Liver (tissue), 9 donors: Measurements from ENCODE around the gene ABCA4. TPM values are rescaled to one million over a fixed set of nuclear protein-coding genes. Genes with fewer than 3 reads are reported as not detected.

ENCODE experiments used
- DNase-seq: peaks from one replicate; pipeline ENCODE4 v3.0.0-alpha.2; 2017; ENCODE audit warnings: low spot score
- H3K27ac ChIP-seq, 2 donors: one replicate each; pipeline ENCODE4 v1.7.0; 2013; ENCODE audit warnings: inconsistent platforms in 2 of 2, low read length in 2 of 2, control low read depth in 1 of 2, low read depth in 1 of 2, mild to moderate bottlenecking in 1 of 2
- H3K27me3 ChIP-seq, 4 donors: one replicate each; pipeline versions ENCODE4 v1.6.1 to v1.7.0; 2013; ENCODE audit warnings: low read length in 3 of 4, inconsistent platforms in 1 of 4, mild to moderate bottlenecking in 1 of 4, moderate library complexity in 1 of 4; ENCODE audit not compliant: control insufficient read depth in 4 of 4, insufficient read depth in 4 of 4
- H3K36me3 ChIP-seq, 4 donors: one replicate each; pipeline versions ENCODE4 v1.6.1 to v1.7.0; 2013; ENCODE audit warnings: low read length in 3 of 4, mild to moderate bottlenecking in 3 of 4, low read depth in 1 of 4, moderate library complexity in 1 of 4; ENCODE audit not compliant: control insufficient read depth in 4 of 4, insufficient read depth in 3 of 4
- H3K4me1 ChIP-seq, 4 donors: one replicate each; pipeline versions ENCODE4 v1.6.1 to v1.7.0; 2013; ENCODE audit warnings: low read length in 3 of 4, mild to moderate bottlenecking in 3 of 4, moderate library complexity in 1 of 4; ENCODE audit not compliant: control insufficient read depth in 4 of 4, insufficient read depth in 4 of 4
- H3K4me3 ChIP-seq, 3 donors: one replicate each; pipeline versions ENCODE4 v1.6.1 to v1.7.0; 2013; ENCODE audit warnings: low read length in 3 of 3, control low read depth in 1 of 3, low read depth in 1 of 3, mild to moderate bottlenecking in 1 of 3
- H3K9ac ChIP-seq, 2 donors: one replicate each; pipeline ENCODE4 v1.7.0; 2013; ENCODE audit warnings: low read length in 2 of 2, mild to moderate bottlenecking in 2 of 2, moderate library complexity in 2 of 2, control low read depth in 1 of 2, low read depth in 1 of 2
- H3K9me3 ChIP-seq, 4 donors: one replicate each; pipeline versions ENCODE4 v1.6.1 to v1.7.0; 2013; ENCODE audit warnings: low read length in 3 of 4; ENCODE audit not compliant: control insufficient read depth in 4 of 4
- EGR1 ChIP-seq, 2 donors: IDR thresholded peaks; 2 replicates each; pipeline ENCODE4 v1.6.1; 2016 to 2018; ENCODE audit warnings: antibody characterized with exemption in 2 of 2, low read depth in 2 of 2
- FOXA1 ChIP-seq: IDR thresholded peaks from 2 replicates; pipeline ENCODE4 v1.6.1; 2016; ENCODE audit warnings: antibody characterized with exemption
- FOXA2 ChIP-seq: IDR thresholded peaks from 2 replicates; pipeline ENCODE4 v1.6.1; 2016; ENCODE audit warnings: antibody characterized with exemption
- GABPA ChIP-seq, 2 donors: IDR thresholded peaks in 1 of 2; conservative IDR thresholded peaks in 1 of 2; 2 replicates each; pipeline ENCODE4 v1.6.1; 2016; ENCODE audit warnings: antibody characterized with exemption in 2 of 2, mild to moderate bottlenecking in 1 of 2, moderate library complexity in 1 of 2
- HNF4A ChIP-seq, 2 donors: conservative IDR thresholded peaks; 2 replicates each; pipeline ENCODE4 v1.6.1; 2016; ENCODE audit warnings: antibody characterized with exemption in 2 of 2, mild to moderate bottlenecking in 2 of 2
- HNF4G ChIP-seq: IDR thresholded peaks from 2 replicates; pipeline ENCODE4 v1.6.1; 2016; ENCODE audit warnings: antibody characterized with exemption
- JUND ChIP-seq, 2 donors: IDR thresholded peaks; 2 replicates each; pipeline ENCODE4 v1.6.1; 2016; ENCODE audit warnings: antibody characterized with exemption in 2 of 2
- NR2F2 ChIP-seq: IDR thresholded peaks from 2 replicates; pipeline ENCODE4 v1.6.1; 2016; ENCODE audit warnings: antibody characterized with exemption
- RAD21 ChIP-seq, 2 donors: IDR thresholded peaks; 2 replicates each; pipeline ENCODE4 v1.6.1; 2016; ENCODE audit warnings: antibody characterized with exemption in 2 of 2, mild to moderate bottlenecking in 2 of 2
- RXRA ChIP-seq, 2 donors: IDR thresholded peaks; 2 replicates each; pipeline ENCODE4 v1.6.1; 2017 to 2018; ENCODE audit warnings: antibody characterized with exemption in 2 of 2, mild to moderate bottlenecking in 1 of 2
- SP1 ChIP-seq: IDR thresholded peaks from 2 replicates; pipeline ENCODE4 v1.6.1; 2018; ENCODE audit warnings: antibody characterized with exemption, mild to moderate bottlenecking
- TAF1 ChIP-seq: conservative IDR thresholded peaks from 2 replicates; pipeline ENCODE4 v1.6.1; 2016; ENCODE audit warnings: antibody characterized with exemption, mild to moderate bottlenecking
- YY1 ChIP-seq: IDR thresholded peaks from 2 replicates; pipeline ENCODE4 v1.6.1; 2016; ENCODE audit warnings: antibody characterized with exemption, mild to moderate bottlenecking
- ZBTB33 ChIP-seq: IDR thresholded peaks from 2 replicates; pipeline ENCODE4 v1.6.1; 2016; ENCODE audit warnings: antibody characterized with exemption
- WGBS: extraction: QIAGEN DNeasy Blood & Tissue Kit; methylation state at CpG from one replicate; pipeline ENCODE4 v1.1.7; 2013; 5-methylcytosine and 5-hydroxymethylcytosine counted together
- polyA plus RNA-seq, 2 donors: library from polyadenylated mRNA; stranded (reverse) in 1 of 2; unstranded in 1 of 2; fragments of 200-250 nt in 1 of 2; fragments of >200 nt in 1 of 2; fragmentation: Nextera tagmentation in 1 of 2; extraction: Ambion mirVana in 1 of 2; gene quantifications; one replicate each; pipeline versions ENCODE4 v1.2.1 to v1.2.3, GENCODE V29; 2013 to 2015
- total RNA-seq, 2 donors: library from RNA; depleted of rRNA; stranded (reverse); fragments of >200 nt; gene quantifications; one replicate each; pipeline ENCODE4 v1.2.3, GENCODE V29; 2014
- TF ChIP-seq, protein P1 (sequence below): fragments of 150-350 bp; IDR thresholded peaks from 2 replicates; pipeline ENCODE4 v1.5.1; 2017; ENCODE audit warnings: improper control_type of control experiment, low read depth, low read length; ENCODE audit not compliant: missing input control
- TF ChIP-seq, protein P2 (sequence below): IDR thresholded peaks from 2 replicates; pipeline ENCODE4 v1.6.1; 2016; ENCODE audit warnings: antibody characterized with exemption, mild to moderate bottlenecking
- TF ChIP-seq, protein P3 (sequence below): IDR thresholded peaks from 2 replicates; pipeline ENCODE4 v1.6.1; 2016; ENCODE audit warnings: antibody characterized with exemption
- TF ChIP-seq, protein P4 (sequence below): IDR thresholded peaks from 2 replicates; pipeline ENCODE4 v1.6.1; 2016; ENCODE audit warnings: antibody characterized with exemption
- donor health status: healthy.
- donor health status: healthy.
- donor health status: healthy.
- donor health status: healthy.
- donor health status: healthy.

The ABCA4 gene
- total and polyA plus RNA-seq, 4 donors: 0.19 to 1.5 (median 0.38) TPM

DNA sequence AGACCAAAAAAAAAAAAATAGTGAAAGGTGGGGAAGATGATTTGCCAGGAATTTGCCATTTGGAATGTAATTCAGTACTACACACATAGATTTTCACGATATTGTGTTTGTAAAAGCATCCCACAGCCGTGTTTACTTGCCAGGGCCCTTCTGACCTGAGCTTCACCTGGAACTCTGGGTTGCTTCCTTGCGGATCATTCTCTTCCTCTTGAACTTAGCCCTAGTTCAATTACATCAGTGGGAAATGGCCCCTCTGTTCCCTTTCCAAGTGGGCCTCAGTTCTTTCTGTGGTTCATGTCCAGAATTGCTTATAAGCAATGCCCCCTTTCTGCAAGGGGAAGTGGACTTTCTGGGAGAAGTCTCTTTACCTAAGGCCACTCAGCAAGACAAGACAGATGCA lies 41.0 kb downstream of the ABCA4 start:
- TF ChIP-seq SP1 (no peak), ZBTB33 (no peak), RAD21 (IDR thresholded peaks at IDR 0.05) (no peak), TAF1 (no peak), GABPA (IDR thresholded peaks at IDR 0.05 in 1 of 2, conservative IDR thresholded peaks at IDR 0.05 in 1 of 2) (no peak), HNF4G (no peak), RXRA (IDR thresholded peaks at IDR 0.05) (no peak), FOXA1 (no peak), NR2F2 (no peak), EGR1 (IDR thresholded peaks at IDR 0.05; ENCODE audit: low read depth in 2 of 2) (no peak), YY1 (no peak), JUND (IDR thresholded peaks at IDR 0.05) (no peak), FOXA2 (no peak), HNF4A (conservative IDR thresholded peaks at IDR 0.05) (no peak)
- TF ChIP-seq, protein P1, sequence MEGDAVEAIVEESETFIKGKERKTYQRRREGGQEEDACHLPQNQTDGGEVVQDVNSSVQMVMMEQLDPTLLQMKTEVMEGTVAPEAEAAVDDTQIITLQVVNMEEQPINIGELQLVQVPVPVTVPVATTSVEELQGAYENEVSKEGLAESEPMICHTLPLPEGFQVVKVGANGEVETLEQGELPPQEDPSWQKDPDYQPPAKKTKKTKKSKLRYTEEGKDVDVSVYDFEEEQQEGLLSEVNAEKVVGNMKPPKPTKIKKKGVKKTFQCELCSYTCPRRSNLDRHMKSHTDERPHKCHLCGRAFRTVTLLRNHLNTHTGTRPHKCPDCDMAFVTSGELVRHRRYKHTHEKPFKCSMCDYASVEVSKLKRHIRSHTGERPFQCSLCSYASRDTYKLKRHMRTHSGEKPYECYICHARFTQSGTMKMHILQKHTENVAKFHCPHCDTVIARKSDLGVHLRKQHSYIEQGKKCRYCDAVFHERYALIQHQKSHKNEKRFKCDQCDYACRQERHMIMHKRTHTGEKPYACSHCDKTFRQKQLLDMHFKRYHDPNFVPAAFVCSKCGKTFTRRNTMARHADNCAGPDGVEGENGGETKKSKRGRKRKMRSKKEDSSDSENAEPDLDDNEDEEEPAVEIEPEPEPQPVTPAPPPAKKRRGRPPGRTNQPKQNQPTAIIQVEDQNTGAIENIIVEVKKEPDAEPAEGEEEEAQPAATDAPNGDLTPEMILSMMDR: no peak
- TF ChIP-seq, protein P2, sequence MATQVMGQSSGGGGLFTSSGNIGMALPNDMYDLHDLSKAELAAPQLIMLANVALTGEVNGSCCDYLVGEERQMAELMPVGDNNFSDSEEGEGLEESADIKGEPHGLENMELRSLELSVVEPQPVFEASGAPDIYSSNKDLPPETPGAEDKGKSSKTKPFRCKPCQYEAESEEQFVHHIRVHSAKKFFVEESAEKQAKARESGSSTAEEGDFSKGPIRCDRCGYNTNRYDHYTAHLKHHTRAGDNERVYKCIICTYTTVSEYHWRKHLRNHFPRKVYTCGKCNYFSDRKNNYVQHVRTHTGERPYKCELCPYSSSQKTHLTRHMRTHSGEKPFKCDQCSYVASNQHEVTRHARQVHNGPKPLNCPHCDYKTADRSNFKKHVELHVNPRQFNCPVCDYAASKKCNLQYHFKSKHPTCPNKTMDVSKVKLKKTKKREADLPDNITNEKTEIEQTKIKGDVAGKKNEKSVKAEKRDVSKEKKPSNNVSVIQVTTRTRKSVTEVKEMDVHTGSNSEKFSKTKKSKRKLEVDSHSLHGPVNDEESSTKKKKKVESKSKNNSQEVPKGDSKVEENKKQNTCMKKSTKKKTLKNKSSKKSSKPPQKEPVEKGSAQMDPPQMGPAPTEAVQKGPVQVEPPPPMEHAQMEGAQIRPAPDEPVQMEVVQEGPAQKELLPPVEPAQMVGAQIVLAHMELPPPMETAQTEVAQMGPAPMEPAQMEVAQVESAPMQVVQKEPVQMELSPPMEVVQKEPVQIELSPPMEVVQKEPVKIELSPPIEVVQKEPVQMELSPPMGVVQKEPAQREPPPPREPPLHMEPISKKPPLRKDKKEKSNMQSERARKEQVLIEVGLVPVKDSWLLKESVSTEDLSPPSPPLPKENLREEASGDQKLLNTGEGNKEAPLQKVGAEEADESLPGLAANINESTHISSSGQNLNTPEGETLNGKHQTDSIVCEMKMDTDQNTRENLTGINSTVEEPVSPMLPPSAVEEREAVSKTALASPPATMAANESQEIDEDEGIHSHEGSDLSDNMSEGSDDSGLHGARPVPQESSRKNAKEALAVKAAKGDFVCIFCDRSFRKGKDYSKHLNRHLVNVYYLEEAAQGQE: no peak
- TF ChIP-seq, protein P3, sequence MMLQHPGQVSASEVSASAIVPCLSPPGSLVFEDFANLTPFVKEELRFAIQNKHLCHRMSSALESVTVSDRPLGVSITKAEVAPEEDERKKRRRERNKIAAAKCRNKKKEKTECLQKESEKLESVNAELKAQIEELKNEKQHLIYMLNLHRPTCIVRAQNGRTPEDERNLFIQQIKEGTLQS: no peak
- TF ChIP-seq, protein P4, sequence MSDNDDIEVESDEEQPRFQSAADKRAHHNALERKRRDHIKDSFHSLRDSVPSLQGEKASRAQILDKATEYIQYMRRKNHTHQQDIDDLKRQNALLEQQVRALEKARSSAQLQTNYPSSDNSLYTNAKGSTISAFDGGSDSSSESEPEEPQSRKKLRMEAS: no peak

More for the DNA sequence above, 41.0 kb downstream of the ABCA4 start:
- no peaks in the 10 kb centered on the region for H3K4me1 ChIP-seq
- no peak for DNase-seq
- H3K9me3 ChIP-seq: no peaks in the 10 kb centered on the region
- no peak overlapping the region for H3K27ac ChIP-seq
- H3K36me3 ChIP-seq: no peaks in the 10 kb centered on the region
- WGBS: 68% methylated on average over 3 of the region's 3 CpGs
- no peak overlapping the region for H3K4me3 ChIP-seq
- H3K27me3 ChIP-seq: no peaks in the 10 kb centered on the region
- H3K9ac ChIP-seq: no peak overlapping the region
